Measurements from ENCODE around the gene SUGCT.

Gene SUGCT

DNA sequence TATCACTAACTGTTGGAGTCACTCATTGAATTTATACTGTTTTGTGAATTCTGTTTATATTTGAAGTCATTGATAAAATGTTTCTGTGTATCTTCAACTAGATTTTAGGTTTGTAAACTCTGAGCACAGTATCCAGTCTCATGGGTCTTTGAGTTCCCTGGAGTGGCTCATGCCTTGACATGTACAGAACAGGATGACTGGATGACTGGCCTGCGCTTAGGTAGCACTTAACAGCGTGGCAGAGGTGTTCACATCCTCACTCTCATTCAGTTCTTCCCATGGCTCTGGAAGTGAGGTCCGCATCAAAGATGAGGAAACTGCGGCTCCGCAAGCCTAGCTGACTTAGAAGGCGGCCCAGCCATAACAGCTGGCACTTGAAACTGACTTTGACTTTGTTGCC, 576.9 kb downstream of the SUGCT start:
- TF ChIP-seq, protein P1, sequence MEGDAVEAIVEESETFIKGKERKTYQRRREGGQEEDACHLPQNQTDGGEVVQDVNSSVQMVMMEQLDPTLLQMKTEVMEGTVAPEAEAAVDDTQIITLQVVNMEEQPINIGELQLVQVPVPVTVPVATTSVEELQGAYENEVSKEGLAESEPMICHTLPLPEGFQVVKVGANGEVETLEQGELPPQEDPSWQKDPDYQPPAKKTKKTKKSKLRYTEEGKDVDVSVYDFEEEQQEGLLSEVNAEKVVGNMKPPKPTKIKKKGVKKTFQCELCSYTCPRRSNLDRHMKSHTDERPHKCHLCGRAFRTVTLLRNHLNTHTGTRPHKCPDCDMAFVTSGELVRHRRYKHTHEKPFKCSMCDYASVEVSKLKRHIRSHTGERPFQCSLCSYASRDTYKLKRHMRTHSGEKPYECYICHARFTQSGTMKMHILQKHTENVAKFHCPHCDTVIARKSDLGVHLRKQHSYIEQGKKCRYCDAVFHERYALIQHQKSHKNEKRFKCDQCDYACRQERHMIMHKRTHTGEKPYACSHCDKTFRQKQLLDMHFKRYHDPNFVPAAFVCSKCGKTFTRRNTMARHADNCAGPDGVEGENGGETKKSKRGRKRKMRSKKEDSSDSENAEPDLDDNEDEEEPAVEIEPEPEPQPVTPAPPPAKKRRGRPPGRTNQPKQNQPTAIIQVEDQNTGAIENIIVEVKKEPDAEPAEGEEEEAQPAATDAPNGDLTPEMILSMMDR (IDR thresholded peaks at IDR 0.05; ENCODE audit: borderline replicate concordance, extremely low read depth, low read length, poor library complexity, severe bottlenecking), result no peak
- H3K4me1 ChIP-seq (ENCODE audit: insufficient read depth, low read length), result peaks cover 2% of the 10 kb centered on the region; the same call in 1 of the 2 replicates
- no peak for ATAC-seq (ENCODE audit: insufficient read depth, low read depth)
- no peak overlapping the region for H3K27ac ChIP-seq (ENCODE audit: low read length)
- no peaks in the 10 kb centered on the region for H3K36me3 ChIP-seq (ENCODE audit: insufficient read depth, low read length)
- H3K27me3 ChIP-seq (ENCODE audit: insufficient read depth, low read length, poor library complexity), result no peaks in the 10 kb centered on the region
- no peaks in the 10 kb centered on the region for H3K9me3 ChIP-seq (ENCODE audit: insufficient read depth, low read length, severe bottlenecking)
- H2AFZ ChIP-seq (ENCODE audit: low read depth, low read length), result no peak overlapping the region
- DNase-seq, result no peak
- no peak overlapping the region for H3K9ac ChIP-seq (ENCODE audit: low read depth, low read length)
- no peak overlapping the region for H3K4me3 ChIP-seq (ENCODE audit: low read depth in 1 of 2, low read length in 2 of 2)
- H4K20me1 ChIP-seq (ENCODE audit: insufficient read depth, low read length), result no peaks in the 10 kb centered on the region
- no peaks in the 10 kb centered on the region for H3K79me2 ChIP-seq (ENCODE audit: insufficient read depth, low read length)
- no peak overlapping the region for H3K4me2 ChIP-seq (ENCODE audit: insufficient read depth, low read length)

GRCh38 chr7:40714363-40715052, 579.7 kb downstream of the SUGCT start:
- Histone ChIP-seq H3K79me2 (ENCODE audit: insufficient read depth, low read length) (no peaks in the 10 kb centered on the region), H3K4me1 (ENCODE audit: insufficient read depth, low read length) (peaks cover 12% of the 10 kb centered on the region), H3K27ac (ENCODE audit: low read length) (no peak overlapping the region), H3K9me3 (ENCODE audit: insufficient read depth, low read length, severe bottlenecking) (no peaks in the 10 kb centered on the region), H3K9ac (ENCODE audit: low read depth, low read length) (no peak overlapping the region), H4K20me1 (ENCODE audit: insufficient read depth, low read length) (no peaks in the 10 kb centered on the region), H3K27me3 (ENCODE audit: insufficient read depth, low read length, poor library complexity) (no peaks in the 10 kb centered on the region), H3K4me2 (ENCODE audit: insufficient read depth, low read length) (no peak overlapping the region), H2AFZ (ENCODE audit: low read depth, low read length) (no peak overlapping the region), H3K36me3 (ENCODE audit: insufficient read depth, low read length) (no peaks in the 10 kb centered on the region), H3K4me3 (ENCODE audit: low read depth in 1 of 2, low read length in 2 of 2) (no peak overlapping the region)
- no peak for DNase-seq
- TF ChIP-seq, protein P1 (IDR thresholded peaks at IDR 0.05; ENCODE audit: borderline replicate concordance, extremely low read depth, low read length, poor library complexity, severe bottlenecking), result no peak
- TF ChIP-seq EZH2 (IDR thresholded peaks at IDR 0.05; ENCODE audit: borderline replicate concordance, low read depth, low read length, severe bottlenecking), result no peak
- no peak for ATAC-seq (ENCODE audit: insufficient read depth, low read depth)

GRCh38 chr7:40715053-40715430, 580.2 kb downstream of the SUGCT start:
- H3K9me3 ChIP-seq (ENCODE audit: insufficient read depth, low read length, severe bottlenecking), result no peaks in the 10 kb centered on the region
- no peak overlapping the region for H3K9ac ChIP-seq (ENCODE audit: low read depth, low read length)
- no peak for DNase-seq
- no peak for TF ChIP-seq EZH2 (IDR thresholded peaks at IDR 0.05; ENCODE audit: borderline replicate concordance, low read depth, low read length, severe bottlenecking)
- TF ChIP-seq, protein P1 (IDR thresholded peaks at IDR 0.05; ENCODE audit: borderline replicate concordance, extremely low read depth, low read length, poor library complexity, severe bottlenecking), result no peak
- peaks cover 12% of the 10 kb centered on the region for H3K4me1 ChIP-seq (ENCODE audit: insufficient read depth, low read length)
- H4K20me1 ChIP-seq (ENCODE audit: insufficient read depth, low read length), result no peaks in the 10 kb centered on the region
- H3K4me3 ChIP-seq (ENCODE audit: low read depth in 1 of 2, low read length in 2 of 2), result no peak overlapping the region
- no peak overlapping the region for H3K4me2 ChIP-seq (ENCODE audit: insufficient read depth, low read length)
- ATAC-seq (ENCODE audit: insufficient read depth, low read depth), result no peak
- no peaks in the 10 kb centered on the region for H3K27me3 ChIP-seq (ENCODE audit: insufficient read depth, low read length, poor library complexity)
- no peaks in the 10 kb centered on the region for H3K36me3 ChIP-seq (ENCODE audit: insufficient read depth, low read length)
- H3K27ac ChIP-seq (ENCODE audit: low read length), result no peak overlapping the region
- no peaks in the 10 kb centered on the region for H3K79me2 ChIP-seq (ENCODE audit: insufficient read depth, low read length)
- H2AFZ ChIP-seq (ENCODE audit: low read depth, low read length), result no peak overlapping the region

Measured in DND-41 (cell line).